ENCODE measurements around the gene CMTM3. TPM values are rescaled to one million over a fixed set of nuclear protein-coding genes. Genes with fewer than 3 reads are reported as not detected.
"Not testable (repeated sequence)": the region's sequence is repeated elsewhere in the genome, so short reads cannot be mapped to it uniquely, and the experiment has no call there.

Gene CMTM3
- total RNA-seq, 2 experiments from 2014 or later: 85.0 to 90.3 TPM

DNA sequence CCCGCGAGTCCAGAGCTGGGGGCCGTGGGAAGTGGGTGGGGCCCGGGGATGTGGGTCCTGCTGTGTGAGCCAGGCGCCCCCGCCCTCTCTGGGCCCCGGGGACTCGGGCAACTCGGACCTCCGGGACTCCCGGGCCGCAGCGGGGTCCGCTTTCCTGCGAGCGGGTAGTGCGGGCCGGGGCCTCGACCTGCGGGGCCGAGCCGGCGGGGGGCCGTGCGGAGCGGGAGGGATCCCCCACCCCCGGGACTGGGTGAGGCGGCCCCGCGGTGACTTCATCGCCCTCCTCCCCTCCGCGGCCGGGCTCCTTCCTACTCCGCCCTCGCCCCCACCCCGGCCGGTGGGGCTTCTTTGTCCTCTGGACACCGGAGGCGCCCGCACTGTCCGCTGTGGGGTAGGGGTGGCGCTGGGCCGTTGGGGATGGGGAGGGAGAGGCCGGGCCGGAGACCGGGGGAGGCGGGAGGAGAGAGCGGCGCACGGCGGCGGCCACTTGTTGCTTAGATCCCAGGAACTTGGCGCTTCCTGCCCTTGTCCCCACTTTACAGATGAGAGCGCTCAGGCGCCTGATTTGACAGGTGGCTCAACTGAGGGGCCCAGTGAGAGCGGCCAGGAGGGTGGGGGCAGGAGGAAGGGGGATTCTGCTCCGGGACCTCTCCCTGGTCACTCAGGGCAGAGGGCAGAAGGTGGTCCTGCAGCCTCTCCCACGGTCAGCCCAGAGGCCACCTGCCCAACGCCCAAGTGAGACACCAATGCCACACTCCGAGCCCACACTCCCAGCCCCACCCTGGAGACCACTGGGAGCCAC lies 874 bp downstream of the CMTM3 start:
- peak overlapping the region; percentile 81 for H3K27ac Mint-ChIP-seq
- ATAC-seq (peak; percentile 20), DNase-seq (peak; percentile 63)
- no peaks in the 10 kb centered on the region for H3K27me3 Mint-ChIP-seq
- H3K36me3 Mint-ChIP-seq: peaks cover 31% of the 10 kb centered on the region
- peak overlapping the region; percentile 77 for H3K4me3 Mint-ChIP-seq
- CTCF ChIA-PET: interaction anchor here (0.6 to 4.3 kb wide), 12 partner anchors 9 to 263 kb away, joined by 3 to 31 read pairs (median 5); partner anchors contain the start of gene CKLF
- H3K9me3 Mint-ChIP-seq (ENCODE audit: low read depth): peaks cover 8% of the 10 kb centered on the region
- peaks cover 55% of the 10 kb centered on the region for H3K4me1 Mint-ChIP-seq

DNA sequence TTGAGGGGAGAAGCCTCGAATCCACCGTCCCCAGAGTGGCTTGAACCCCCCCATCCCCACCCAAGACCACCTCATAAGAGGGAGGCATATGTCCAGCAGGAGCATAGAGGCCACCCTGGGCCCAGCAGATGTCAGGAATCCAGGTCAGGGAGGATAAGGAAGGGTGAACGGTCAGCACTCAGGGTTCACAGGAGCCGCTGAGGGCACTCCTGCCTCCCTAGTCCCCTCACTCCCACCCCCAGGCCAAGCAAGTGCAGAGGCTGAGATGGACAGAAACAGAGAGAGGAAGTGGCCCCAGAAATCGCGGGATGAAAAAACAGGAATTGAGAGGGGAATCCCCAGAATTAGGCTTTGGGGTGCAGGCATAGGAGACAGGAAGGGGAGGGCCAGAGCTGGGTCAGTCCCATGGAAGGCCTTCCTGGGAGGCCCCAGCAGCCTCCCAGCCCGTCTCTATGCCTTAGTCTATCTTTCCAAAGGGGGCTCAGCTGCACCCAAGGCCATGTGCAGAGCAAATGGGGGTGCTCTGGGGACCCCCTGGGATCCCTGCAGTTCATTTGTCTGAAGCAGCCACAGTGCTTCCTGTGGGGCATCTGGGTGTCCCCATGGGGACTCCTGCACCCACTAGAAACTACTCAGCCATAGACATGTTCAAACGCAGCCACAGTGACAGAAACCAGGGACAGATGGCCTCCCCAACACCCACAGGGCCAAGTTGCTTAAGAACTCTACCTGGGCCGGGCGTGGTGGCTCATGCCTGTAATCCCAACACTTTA lies 1.7 kb downstream of the CMTM3 start:
- Mint-ChIP-seq H3K27me3 (no peaks in the 10 kb centered on the region), H3K36me3 (peaks cover 30% of the 10 kb centered on the region), H3K9me3 (ENCODE audit: low read depth) (peaks cover 2% of the 10 kb centered on the region), H3K4me1 (peaks cover 51% of the 10 kb centered on the region), H3K4me3 (peak overlapping the region; percentile 77), H3K27ac (peak overlapping the region; percentile 81)
- CTCF ChIA-PET: interaction anchor here (1.1 to 4.3 kb wide), 8 partner anchors 11 to 262 kb away, joined by 3 to 24 read pairs (median 4); partner anchors contain the start of gene CKLF
- DNase-seq: peak; percentile 47
- ATAC-seq: no peak

DNA sequence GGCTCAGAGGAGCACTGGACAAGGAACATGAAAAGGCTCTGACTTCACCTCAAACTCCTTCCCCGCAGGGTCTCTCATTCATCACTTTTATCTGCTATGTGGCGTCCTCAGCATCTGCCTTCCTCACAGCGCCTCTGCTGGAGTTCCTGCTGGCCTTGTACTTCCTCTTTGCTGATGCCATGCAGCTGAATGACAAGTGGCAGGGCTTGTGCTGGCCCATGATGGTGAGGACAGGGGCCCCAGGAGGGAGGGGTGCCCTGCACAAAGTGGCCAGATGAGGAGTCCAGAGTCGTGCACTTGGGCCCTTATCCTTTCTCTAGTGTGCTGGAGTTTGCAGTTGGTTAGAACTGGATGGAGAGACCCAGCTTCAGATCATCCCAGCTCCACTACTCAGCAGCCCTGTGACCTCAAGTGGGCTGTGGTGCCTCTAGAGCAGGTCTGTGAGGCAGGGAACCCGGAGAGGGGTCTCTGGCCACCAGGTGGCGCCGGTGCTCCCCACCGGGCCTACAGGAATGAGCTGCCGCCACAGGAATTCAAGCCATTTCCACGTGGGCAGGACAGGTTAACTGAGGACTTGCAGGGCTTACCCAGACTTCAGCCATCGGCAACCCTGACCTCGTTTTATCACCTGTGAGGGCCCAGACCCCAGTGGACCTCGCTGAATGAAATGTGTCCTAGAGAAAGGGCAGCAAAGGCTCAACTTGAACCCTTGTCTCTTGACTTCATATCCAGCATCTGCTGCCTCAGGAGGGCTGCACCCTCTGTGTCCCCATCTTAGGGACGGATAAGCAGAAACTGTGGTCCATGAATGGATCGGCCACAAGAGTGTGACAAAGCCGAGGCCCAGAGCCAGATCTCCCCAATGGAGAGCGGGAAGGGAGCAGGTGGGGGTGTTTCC lies 4.0 kb downstream of the CMTM3 start:
- peak overlapping the region; percentile 59 for H3K27ac Mint-ChIP-seq
- DNase-seq (peak; percentile 86), ATAC-seq (peak; percentile 17)
- CTCF ChIA-PET: interaction anchor here (0.6 to 4.3 kb wide), 52 partner anchors 9 to 272 kb away, joined by 3 to 36 read pairs (median 4); partner anchors contain the start of genes CKLF, CMTM4, DYNC1LI2 and NAE1
- peaks cover 46% of the 10 kb centered on the region for H3K4me1 Mint-ChIP-seq
- peaks cover 38% of the 10 kb centered on the region for H3K36me3 Mint-ChIP-seq
- no peaks in the 10 kb centered on the region for H3K9me3 Mint-ChIP-seq (ENCODE audit: low read depth)
- no peaks in the 10 kb centered on the region for H3K27me3 Mint-ChIP-seq
- no peak overlapping the region for H3K4me3 Mint-ChIP-seq

DNA sequence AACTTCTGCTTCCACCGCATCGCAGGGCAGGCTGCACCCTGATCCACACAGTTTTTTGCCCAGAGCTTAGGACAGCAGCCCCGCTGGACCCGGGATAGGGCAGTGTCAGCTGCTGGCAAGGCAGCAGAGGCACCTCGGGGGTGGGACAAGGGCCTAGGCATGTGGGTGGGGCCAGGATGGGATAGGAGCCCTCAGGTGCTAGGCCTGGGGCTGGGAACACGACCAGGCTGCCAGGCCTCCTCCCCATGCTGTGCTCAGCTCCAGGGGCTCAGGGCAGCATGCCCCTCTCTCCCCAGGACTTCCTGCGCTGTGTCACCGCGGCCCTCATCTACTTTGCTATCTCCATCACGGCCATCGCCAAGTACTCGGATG lies 4.6 kb downstream of the CMTM3 start:
- H3K4me1 Mint-ChIP-seq: peaks cover 40% of the 10 kb centered on the region
- H3K36me3 Mint-ChIP-seq: peaks cover 40% of the 10 kb centered on the region
- CTCF ChIA-PET: interaction anchor here (0.6 to 4.3 kb wide), 45 partner anchors 8 to 272 kb away, joined by 3 to 36 read pairs (median 5); partner anchors contain the start of genes CKLF, CMTM4, DYNC1LI2 and NAE1
- no peak overlapping the region for H3K27ac Mint-ChIP-seq
- ATAC-seq (no peak), DNase-seq (no peak)
- no peaks in the 10 kb centered on the region for H3K27me3 Mint-ChIP-seq
- no peak overlapping the region for H3K4me3 Mint-ChIP-seq
- no peaks in the 10 kb centered on the region for H3K9me3 Mint-ChIP-seq (ENCODE audit: low read depth)

DNA sequence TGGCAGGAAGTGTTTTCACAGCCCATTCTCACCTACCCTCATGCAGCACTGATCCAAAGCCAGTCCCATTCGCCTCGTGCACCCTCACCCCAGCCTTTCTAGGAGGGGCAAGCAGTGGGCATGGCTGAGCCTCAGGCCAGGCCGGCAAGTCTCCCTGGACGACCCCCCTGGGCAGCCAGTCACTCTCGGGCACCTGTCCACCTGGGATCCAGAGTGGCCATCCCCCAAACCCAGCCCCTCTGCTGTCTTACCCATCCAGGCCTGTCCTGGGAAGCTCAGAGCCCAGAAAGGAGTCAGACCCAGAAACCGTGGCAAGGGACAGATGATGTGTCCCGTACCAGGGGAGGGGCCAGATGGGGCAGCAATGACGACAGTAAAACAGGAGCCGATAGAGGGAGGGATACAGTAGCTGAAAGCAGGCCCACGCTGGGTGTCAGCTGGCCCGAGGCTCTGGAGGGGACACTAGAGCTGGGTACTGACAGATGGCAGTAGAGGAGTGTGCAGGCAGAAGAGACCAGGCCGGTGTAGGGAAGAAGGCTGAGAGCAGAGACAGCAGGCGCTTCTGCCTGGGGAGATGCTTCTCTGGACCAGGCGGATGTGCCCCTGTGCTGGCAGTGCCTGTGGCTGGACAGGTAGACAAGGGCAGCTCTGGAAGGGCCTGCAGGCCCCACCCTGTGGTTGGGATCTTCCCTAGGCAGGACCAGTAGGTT lies 5.8 kb downstream of the CMTM3 start:
- CTCF ChIA-PET: interaction anchor here (1.1 to 4.3 kb wide), 8 partner anchors 13 to 258 kb away, joined by 3 to 24 read pairs (median 6); partner anchors contain the start of gene NAE1
- H3K4me3 Mint-ChIP-seq: no peak overlapping the region
- peaks cover 40% of the 10 kb centered on the region for H3K4me1 Mint-ChIP-seq
- H3K27me3 Mint-ChIP-seq: no peaks in the 10 kb centered on the region
- ATAC-seq (no peak), DNase-seq (no peak)
- no peak overlapping the region for H3K27ac Mint-ChIP-seq
- H3K36me3 Mint-ChIP-seq: peaks cover 40% of the 10 kb centered on the region
- no peaks in the 10 kb centered on the region for H3K9me3 Mint-ChIP-seq (ENCODE audit: low read depth)

DNA sequence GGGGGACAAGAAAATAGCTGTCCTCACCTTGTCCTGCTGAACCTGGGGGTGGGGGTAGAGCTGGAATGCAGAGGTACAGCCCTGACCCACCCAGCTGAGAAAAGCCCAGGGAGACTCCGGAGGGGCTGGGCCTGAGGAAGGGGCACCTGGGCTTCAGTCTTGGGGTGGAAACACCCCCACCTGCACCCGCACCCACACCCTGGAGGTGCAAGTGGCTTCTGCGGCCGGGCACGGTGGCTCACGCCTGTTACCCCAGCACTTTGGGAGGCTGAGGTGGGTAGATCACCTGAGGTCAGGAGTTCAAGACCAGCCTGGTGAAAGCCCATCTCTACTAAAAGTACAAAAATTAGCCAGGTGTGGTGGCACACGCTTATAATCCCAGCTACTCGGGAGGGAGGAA lies 7.4 kb downstream of the CMTM3 start:
- CTCF ChIA-PET: interaction anchor here (1.3 to 1.4 kb wide), 2 partner anchors 39 to 206 kb away, joined by 3 to 4 read pairs; no protein-coding TSS in a partner anchor
- H3K27ac Mint-ChIP-seq; H3K9me3 Mint-ChIP-seq (ENCODE audit: low read depth): not testable (repeated sequence)

DNA sequence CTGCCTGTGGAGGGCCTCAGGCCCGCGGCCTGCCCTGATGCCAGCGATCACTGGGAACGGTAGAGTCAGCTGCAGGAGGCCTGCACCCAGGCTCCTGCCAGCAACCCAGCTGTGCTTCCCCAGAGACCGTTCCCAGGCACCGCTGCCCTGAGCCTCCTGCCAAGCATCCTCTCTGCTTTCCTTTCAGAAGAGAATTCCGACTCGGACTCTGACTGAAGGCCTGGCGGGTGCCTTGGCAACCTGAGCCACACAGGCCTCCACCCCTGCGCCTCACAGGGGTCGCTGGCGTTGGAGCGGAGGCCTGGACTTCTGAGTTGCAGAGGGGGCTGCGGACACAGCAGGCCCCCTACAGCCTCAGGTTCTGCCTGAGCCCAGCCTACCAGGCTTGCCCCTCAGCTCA lies 7.9 kb downstream of the CMTM3 start:
- DNase-seq: no peak
- no peak overlapping the region for H3K4me3 Mint-ChIP-seq
- H3K4me1 Mint-ChIP-seq: peaks cover 24% of the 10 kb centered on the region
- no peaks in the 10 kb centered on the region for H3K9me3 Mint-ChIP-seq (ENCODE audit: low read depth)
- no peak for ATAC-seq
- no peak overlapping the region for H3K27ac Mint-ChIP-seq
- CTCF ChIA-PET: interaction anchor here (1.3 to 1.4 kb wide), 2 partner anchors 38 to 207 kb away, joined by 3 to 4 read pairs; no protein-coding TSS in a partner anchor
- no peaks in the 10 kb centered on the region for H3K27me3 Mint-ChIP-seq
- H3K36me3 Mint-ChIP-seq: peaks cover 38% of the 10 kb centered on the region

More for the DNA sequence above, 7.4 kb downstream of the CMTM3 start:
- not testable (repeated sequence) for H3K4me3 Mint-ChIP-seq, DNase-seq, H3K27me3 Mint-ChIP-seq, ATAC-seq
- peaks cover 30% of the 10 kb centered on the region for H3K4me1 Mint-ChIP-seq
- peaks cover 38% of the 10 kb centered on the region for H3K36me3 Mint-ChIP-seq

DNA sequence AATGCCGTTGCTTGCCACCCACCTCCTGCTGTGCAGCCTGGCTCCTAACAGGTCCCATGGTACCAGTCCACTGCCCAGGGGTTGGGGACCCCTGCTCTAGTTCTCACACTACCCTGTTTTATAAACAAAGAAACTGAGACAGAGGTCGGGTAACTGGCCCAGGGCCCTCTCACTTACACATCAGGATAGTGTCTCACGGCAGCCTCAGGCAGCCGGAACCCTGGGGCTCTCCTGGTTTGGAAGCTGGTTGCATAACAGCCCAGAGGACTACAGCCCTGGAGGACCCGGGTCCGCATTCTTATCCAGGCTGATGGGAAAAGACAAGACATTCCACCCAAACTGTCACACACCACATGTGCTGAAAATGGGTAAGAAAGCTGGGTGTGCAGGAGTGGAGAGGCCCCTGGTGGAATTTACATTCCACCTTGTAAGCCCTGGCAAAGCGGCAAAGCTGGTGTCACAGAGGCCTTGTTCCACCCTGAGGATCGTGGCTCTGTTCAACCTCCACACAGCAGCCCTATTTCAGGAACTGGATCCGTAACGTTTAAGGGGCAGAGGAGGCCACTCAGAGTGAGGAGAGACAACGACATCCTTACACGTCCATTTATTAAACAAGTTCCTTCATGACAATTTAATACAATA lies 9.8 kb downstream of the CMTM3 start:
- Mint-ChIP-seq H3K4me1 (peaks cover 14% of the 10 kb centered on the region), H3K4me3 (no peak overlapping the region), H3K27ac (no peak overlapping the region), H3K27me3 (no peaks in the 10 kb centered on the region), H3K9me3 (ENCODE audit: low read depth) (no peaks in the 10 kb centered on the region), H3K36me3 (peaks cover 29% of the 10 kb centered on the region)
- DNase-seq: no peak
- CTCF ChIA-PET: interaction anchor here (0.9 to 1.2 kb wide), 4 partner anchors 37 to 254 kb away, joined by 3 to 6 read pairs (median 3); partner anchors contain the start of gene NAE1
- ATAC-seq: no peak

DNA sequence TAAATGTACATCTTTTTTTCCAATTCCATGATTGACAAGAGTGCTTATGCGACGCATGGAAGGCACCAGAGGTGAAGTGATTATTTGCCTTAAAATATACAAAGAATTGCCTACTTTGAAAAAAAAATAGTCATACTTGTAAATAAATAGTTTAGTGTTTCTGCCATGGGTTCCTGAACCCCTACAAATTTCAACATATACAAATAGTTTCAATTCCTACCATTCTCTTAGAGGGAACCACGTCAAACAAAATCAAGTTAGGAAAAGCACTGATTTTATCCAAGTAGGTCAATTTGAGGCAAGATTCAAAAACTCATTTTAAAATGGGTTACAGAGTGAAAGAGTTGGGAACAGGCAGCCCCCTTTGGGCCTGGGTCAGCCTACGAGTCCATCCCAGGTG lies 11.7 kb downstream of the CMTM3 start:
- ATAC-seq (no peak), DNase-seq (no peak)
- CTCF ChIA-PET: no interaction called here
- no peaks in the 10 kb centered on the region for H3K27me3 Mint-ChIP-seq
- H3K9me3 Mint-ChIP-seq (ENCODE audit: low read depth): no peaks in the 10 kb centered on the region
- H3K4me3 Mint-ChIP-seq: no peak overlapping the region
- H3K4me1 Mint-ChIP-seq: peaks cover 12% of the 10 kb centered on the region
- peaks cover 13% of the 10 kb centered on the region for H3K36me3 Mint-ChIP-seq
- H3K27ac Mint-ChIP-seq: no peak overlapping the region

DNA sequence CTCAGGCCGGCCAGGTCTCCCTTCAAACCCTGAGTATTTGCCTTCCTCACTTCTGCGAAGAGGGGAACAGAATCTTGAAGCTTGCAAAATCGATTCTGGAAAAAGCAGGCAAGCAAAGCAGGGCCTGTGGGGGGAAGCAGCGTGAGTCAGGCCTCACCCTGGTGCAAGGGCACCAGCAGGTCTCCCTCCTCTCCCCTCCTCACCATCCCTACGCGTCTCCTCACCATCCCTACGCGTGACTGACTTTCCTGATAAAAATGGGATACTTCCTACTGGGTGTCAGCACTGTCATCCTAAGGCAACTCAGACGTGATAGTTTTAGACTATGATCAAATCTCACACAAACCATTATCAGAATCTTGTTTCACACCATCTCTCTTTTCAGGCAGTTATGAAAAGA lies 12.1 kb downstream of the CMTM3 start:
- DNase-seq: no peak
- Mint-ChIP-seq H3K4me3 (no peak overlapping the region), H3K4me1 (peaks cover 12% of the 10 kb centered on the region), H3K27me3 (no peaks in the 10 kb centered on the region), H3K36me3 (peaks cover 9% of the 10 kb centered on the region), H3K27ac (no peak overlapping the region), H3K9me3 (ENCODE audit: low read depth) (no peaks in the 10 kb centered on the region)
- CTCF ChIA-PET: interaction anchor here (2.2 kb wide), 1 partner anchor 8 kb away, joined by 11 read pairs; no protein-coding TSS in a partner anchor
- no peak for ATAC-seq

DNA sequence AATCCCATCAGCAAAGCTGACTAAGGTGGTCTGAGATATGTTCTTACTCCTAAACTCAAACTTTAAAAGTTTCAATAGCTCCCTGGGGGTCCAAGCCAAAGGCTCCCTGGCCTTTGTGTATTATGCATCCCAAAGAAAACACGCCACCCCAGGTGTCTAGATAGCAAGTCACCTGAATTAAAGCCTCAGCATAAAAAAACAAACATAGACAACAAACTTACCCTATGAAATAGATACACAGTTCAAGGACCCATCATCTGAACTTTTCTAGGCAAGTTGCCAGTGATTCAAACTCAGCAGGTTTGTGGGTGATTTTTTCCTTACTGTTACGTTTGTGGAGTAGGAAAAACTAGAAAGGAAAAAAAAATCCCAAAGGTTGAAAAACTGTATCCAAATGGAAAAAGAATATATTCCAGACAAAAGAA lies 12.5 kb downstream of the CMTM3 start:
- ATAC-seq (no peak), DNase-seq (no peak)
- H3K27me3 Mint-ChIP-seq: no peaks in the 10 kb centered on the region
- CTCF ChIA-PET: interaction anchor here (0.9 to 2.2 kb wide), 4 partner anchors 8 to 211 kb away, joined by 4 to 11 read pairs (median 5); no protein-coding TSS in a partner anchor
- no peak overlapping the region for H3K27ac Mint-ChIP-seq
- no peaks in the 10 kb centered on the region for H3K9me3 Mint-ChIP-seq (ENCODE audit: low read depth)
- H3K4me3 Mint-ChIP-seq: no peak overlapping the region
- H3K36me3 Mint-ChIP-seq: peaks cover 8% of the 10 kb centered on the region
- H3K4me1 Mint-ChIP-seq: peaks cover 12% of the 10 kb centered on the region
